SH-SY5Y (cell line): ENCODE measurements around the gene ARMC2.

Source experiments
- GATA2 ChIP-seq: IDR thresholded peaks from 2 replicates; pipeline ENCODE4 v1.6.1; 2011; ENCODE audit warnings: mild to moderate bottlenecking, low read depth, low read length
- GATA3 ChIP-seq: IDR thresholded peaks from 2 replicates; pipeline ENCODE4 v1.6.1; 2011; ENCODE audit warnings: low read depth, mild to moderate bottlenecking, low read length, moderate library complexity

ARMC2 gene, protein sequence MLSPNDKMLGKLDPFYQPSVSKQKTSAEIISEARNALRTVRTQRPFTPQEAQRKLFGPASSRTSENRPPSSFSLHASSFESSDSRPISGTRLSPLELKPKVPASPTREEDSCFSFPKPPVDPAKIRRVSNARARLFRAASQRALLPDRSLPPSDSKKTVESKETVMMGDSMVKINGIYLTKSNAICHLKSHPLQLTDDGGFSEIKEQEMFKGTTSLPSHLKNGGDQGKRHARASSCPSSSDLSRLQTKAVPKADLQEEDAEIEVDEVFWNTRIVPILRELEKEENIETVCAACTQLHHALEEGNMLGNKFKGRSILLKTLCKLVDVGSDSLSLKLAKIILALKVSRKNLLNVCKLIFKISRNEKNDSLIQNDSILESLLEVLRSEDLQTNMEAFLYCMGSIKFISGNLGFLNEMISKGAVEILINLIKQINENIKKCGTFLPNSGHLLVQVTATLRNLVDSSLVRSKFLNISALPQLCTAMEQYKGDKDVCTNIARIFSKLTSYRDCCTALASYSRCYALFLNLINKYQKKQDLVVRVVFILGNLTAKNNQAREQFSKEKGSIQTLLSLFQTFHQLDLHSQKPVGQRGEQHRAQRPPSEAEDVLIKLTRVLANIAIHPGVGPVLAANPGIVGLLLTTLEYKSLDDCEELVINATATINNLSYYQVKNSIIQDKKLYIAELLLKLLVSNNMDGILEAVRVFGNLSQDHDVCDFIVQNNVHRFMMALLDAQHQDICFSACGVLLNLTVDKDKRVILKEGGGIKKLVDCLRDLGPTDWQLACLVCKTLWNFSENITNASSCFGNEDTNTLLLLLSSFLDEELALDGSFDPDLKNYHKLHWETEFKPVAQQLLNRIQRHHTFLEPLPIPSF

DNA sequence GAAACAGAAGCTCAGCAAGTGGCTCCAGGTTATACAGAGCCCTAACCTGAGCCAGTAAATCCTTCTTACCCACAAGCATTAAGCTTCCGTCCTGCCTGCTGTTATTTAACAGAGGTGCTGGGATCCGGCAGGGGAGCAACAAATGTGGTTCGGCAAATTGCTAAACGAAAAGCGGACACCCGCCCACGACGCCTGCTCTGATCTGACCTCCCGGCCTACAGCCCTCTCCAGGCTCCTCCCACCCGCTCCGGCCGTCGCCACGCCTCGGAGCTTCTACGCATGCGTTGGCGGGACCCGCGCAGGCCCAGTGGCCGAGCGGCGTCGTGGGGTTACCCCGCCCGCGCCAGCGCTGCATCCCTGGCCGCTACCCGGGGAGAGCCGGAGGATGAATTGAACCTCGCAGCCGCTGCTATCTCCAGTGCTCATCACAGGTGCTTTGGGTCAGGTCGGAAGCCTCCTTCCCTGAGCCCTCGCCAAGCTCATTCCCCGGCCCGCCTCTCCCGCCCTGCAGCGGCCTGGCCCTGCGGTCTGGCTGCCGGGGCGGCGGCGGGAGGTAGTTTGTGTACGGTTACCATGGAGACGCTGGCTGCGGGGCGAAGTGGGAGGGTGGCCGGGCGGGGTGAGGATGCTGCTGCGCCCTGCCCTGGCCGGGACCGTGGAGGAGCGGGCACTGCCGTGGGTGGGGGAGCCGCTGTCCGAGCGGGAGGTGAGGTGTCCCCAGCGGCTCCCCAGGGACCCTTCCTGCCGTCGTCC, at the start of gene ARMC2:
ARMC2 (plus strand) TSS at position 307 of the 753 bp plus-strand sequence. CDS start 5,846 bp downstream, outside the sequence.
- TF ChIP-seq GATA3 (no peak), GATA2 (peak; percentile 43; the same call in 1 of the 2 replicates)

DNA sequence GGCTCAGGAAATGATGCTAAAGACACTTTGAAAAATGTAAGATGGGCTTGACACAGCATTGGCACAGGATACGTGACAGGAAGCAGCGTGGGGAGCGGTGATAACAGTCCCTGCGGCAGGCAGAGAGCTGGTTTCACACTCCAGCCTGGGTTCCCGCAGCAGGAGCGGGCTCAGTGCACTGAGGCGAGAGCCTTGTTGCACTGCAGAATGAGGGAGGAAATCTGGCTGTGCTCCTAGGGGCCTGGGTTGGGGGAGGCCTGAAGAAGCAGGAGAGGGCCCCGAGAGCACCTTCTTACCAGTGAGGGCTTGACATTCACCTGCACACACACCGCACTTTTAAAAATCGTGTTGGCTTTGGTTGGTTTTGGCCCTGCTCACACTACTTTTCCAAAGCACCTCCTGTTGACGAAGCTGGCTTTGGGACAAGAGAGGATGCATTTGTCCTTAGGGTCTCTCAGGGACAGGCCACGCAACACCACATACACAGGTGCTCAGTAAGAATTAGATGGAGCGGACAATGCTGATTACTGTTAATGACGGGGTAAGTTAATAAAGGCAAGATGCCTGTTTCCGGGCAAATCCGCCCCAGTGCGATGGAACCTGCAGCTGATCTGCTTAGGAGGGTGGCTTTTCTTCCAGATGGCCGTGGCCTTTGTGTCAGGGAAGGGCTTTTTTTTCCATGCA, 49.4 kb upstream of the ARMC2 start:
- peak; percentile 53 for TF ChIP-seq GATA2
- TF ChIP-seq GATA3: no peak

DNA sequence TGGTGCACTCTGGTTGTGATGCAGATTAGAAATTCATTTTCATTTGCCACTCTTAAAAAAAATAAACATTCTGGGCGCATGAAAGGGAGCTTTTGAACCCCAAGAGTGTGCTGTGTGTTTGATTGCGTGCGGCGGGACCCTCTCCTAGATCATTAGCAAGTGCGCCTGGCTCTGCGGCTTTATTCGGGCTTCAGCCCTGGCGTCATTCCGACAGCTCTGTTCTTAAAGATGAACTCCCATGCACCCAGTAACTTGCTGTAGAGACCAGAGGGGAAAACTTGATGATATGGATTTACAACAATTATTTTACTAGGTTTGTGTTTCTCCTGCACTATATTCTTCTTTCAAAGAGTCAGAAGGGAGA, 48.9 kb upstream of the ARMC2 start:
- TF ChIP-seq GATA2 (no peak), GATA3 (no peak)

DNA sequence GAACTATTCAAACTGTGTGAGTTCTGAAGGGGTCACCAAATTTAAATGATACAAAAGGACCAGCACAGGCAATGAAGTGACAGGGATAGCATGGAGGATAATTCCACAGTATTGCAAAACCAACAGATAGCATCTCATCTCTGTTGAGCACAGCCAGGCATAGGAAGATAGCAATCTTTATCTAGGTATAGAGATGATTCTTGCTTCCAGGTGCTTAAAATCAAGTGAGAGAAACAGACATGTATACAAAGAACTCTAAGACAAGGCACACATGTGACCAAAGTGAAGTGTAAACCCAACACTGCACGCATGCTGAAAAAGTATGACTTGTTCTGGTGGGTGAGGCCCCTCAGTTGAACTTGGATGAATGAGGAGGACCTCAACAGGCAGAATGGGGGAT, 48.4 kb upstream of the ARMC2 start:
- TF ChIP-seq GATA3 (peak; percentile 93), GATA2 (peak; percentile 91)

DNA sequence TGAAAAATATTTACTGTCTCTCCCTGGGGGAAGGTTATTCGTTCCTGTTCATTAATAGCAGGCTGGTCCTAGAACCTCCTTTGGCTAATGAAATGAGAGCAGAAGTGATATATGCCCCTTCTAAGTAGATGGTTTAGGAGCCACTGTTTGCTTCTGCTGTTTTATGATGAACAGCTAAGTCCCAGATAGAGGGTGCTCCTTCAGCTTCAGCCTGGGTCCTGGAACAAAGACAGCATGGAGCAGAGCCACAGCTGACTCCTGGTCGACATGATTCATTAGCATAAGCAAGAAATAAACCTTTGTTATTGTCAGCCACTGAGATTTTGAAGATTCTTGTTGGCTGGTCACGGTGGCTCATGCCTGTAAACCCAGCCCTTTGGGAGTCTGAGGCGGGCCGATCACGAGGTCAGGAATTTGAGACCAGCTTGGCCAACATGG, 47.8 kb upstream of the ARMC2 start:
- no peak for TF ChIP-seq GATA3

DNA sequence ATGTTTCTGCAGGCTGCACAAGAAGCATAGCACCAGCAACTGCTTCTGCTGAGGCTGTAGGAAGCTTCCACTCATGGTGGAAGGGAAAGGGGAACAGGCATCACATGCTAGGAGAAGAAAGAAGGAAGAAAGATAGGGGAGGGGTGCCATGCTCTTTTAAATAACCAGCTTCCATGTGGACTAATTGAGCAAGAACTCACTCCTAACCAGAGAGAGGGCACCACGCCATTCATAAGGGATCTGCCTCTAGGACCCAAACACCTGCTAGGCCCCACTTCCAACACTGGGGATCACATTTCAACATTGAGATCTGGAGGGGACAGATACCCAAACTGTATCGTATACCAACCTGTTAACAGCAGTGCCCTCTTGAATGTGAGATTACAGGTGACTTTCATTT, 46.9 kb upstream of the ARMC2 start:
- TF ChIP-seq GATA3: no peak
- TF ChIP-seq GATA2: no peak

DNA sequence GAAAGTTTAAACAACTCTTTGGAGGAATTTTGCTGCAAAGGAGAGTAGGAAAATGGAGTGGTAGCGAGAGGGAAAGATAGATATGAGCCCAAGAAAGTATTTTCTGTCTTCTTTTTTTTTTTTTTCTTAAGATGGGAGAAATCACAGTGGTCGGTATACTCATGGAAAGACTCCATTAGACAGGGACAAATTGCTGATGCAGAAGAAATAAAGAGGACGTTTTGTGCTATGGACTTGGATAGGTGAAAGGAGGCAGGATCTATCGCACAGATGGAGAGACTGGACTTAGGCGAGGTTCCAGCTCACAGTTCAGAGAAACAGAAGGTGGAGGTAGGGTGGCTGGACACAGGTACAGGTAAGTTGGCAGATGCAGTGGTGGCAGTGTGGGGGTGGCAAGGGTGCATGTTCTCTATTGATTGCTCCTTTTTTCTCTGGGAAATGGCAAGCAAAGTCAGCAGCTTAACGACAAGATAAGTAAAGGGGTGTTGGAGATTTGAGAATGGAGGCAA, 44.2 kb upstream of the ARMC2 start:
- TF ChIP-seq GATA2 (no peak), GATA3 (no peak)

DNA sequence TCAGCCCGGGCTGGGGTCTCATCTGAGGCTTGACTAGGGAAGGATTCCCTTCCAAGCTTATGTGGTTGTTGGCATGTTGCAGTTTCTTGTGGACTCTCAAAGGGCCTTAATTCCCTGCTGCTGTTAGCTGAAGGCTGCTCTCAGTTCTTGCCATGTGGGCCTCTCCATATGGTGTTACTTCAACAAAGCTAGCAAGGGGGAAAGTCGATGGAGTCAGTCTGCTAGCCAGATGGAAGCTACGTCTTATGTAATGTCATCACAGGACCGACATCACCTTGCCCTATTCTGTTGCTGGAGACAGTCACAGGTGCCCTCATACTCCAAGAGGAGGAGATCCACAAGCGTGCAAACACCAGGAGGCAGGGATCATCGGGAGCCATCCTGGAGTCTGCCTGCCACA, 43.3 kb upstream of the ARMC2 start:
- no peak for TF ChIP-seq GATA3
- no peak for TF ChIP-seq GATA2

DNA sequence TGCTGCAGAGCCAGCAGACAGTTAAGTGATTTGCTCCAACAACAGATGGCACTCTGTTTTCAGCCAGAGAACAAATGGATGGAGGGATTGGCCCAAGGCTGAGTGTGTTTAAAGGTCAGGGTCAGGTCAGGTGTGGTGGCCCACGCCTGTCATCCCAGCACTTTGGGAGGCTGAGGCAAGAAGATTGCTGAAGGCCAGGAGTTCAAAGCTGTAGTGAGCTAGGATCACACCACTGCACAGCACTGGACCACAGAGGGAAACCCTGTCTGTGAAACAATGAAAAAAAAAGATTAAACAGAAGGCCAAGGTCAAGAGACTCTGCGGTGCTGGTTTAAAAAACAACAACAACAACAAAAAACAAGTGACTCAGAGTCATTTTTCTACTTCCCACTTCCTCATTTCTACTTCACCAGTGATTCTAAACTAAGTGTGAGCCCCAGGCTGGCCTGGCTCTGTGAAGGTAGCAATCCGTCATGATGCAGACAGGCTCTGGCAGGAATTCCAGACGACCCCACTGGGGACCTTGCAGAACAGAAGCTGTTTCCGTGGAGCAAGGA, 42.5 kb upstream of the ARMC2 start:
- TF ChIP-seq GATA3 (no peak), GATA2 (no peak)

DNA sequence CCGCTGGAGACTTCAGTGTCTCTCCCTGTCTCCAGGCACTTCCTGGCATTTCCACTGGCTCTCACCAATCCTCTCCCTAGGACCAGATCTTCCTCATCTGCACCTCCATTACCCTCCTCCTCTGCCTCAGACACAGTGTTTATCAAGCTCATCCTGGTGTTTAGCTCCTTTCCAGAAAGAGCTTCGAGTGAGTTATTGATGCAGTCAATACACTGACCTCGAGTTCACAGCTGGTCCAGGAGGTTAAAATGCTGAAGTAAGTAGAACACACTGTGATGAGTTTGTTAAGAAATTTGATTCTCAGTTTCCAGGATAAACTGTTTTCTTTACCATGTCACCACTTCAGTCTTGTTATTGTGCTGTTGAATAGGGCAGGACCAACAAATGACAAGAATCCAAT, 42.1 kb upstream of the ARMC2 start:
- TF ChIP-seq GATA3: no peak
- no peak for TF ChIP-seq GATA2

DNA sequence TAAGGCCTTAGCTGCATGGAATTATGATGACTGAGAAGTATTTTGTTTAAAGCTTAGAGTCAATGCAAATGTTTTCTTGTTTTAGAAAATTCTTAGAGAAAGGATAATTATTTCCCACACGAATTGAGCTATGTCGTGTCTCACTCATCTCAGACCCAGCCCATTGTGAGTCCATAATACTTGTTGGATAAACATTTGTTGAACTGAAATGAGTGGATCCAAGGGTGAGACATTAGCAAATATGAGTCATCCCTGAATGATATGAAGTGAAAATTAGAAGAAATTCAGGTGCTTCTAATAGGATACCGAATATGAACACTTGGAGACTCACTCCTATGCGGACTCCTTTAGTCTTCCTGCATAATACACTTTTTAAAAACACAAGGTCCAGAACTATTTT, 41.6 kb upstream of the ARMC2 start:
- no peak for TF ChIP-seq GATA3
- TF ChIP-seq GATA2: no peak

DNA sequence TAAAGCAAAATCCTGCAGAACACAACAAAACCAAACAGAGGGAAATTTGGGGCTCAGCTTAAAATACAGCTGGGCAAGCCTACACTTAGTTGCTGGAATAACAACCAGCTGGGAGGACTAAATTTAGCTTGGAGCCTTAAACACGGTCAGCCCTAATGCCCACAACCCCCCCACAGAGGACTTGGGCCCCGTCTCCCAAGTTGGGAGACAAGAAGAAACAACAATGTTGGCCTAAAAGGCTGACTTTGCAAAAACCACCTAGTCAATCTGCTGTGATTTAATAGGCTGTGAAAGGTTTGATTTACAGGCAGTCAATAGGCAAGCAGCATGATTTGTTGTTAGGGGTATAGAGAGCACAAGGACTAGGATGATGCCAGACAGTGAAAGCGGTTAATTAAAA, 40.3 kb upstream of the ARMC2 start:
- no peak for TF ChIP-seq GATA2
- TF ChIP-seq GATA3: no peak

DNA sequence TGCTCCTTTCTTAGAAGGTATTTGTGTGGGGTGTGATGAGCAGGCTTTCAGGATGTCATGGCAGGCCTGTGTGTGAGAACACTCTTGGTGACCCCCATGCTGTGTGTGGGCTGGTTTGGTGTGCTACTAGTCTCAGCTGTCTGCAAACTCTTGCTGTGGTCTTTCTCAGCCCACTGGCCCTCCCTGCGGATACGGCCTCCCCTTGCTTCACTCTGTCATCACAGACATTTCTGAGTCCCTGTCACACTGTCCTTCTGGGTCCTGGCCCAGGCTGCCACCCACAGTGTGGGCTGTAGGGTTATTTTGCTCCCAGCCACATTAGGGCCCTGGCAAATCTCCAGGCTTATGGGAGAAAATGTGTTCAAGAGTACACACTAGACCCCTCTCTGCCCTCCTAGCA, 39.0 kb upstream of the ARMC2 start:
- TF ChIP-seq GATA2: no peak
- no peak for TF ChIP-seq GATA3
